K562 (cell line): ENCODE data around the gene GRWD1. TPM values are rescaled to one million over a fixed set of nuclear protein-coding genes. Genes with fewer than 3 reads are reported as not detected.
A peak's percentile ranks its signal among the peaks of the same experiment; 100 is the strongest.

ENCODE experiments used
- E2F6 ChIP-seq, 2 experiments: IDR thresholded peaks; 2 replicates each; pipeline ENCODE4 v1.6.1; 2011; ENCODE audit warnings: borderline replicate concordance in 1 of 2, control low read depth in 1 of 2, low read depth in 1 of 2, low read length in 1 of 2, mild to moderate bottlenecking in 1 of 2, mixed read lengths in 1 of 2, moderate library complexity in 1 of 2; ENCODE audit not compliant: insufficient read depth in 1 of 2, insufficient read length in 1 of 2, poor library complexity in 1 of 2, severe bottlenecking in 1 of 2; ENCODE audit errors: extremely low read depth in 1 of 2
- GABPB1 ChIP-seq: sonication (generic); formaldehyde crosslinking; IDR thresholded peaks from 2 replicates; pipeline ENCODE4 v1.8.0; 2022; ENCODE audit warnings: mild to moderate bottlenecking, missing genetic modification reagents
- HMGN3 ChIP-seq: IDR thresholded peaks from 2 replicates; pipeline ENCODE4 v1.6.1; 2011; ENCODE audit warnings: borderline replicate concordance, low read depth, mild to moderate bottlenecking, mixed read lengths, low read length; ENCODE audit not compliant: insufficient read length; ENCODE audit errors: extremely low read depth
- POLR2A ChIP-seq: fragments of 450-650 bp; conservative IDR thresholded peaks from 2 replicates; pipeline ENCODE4 v1.6.1; 2016
- RHOXF2B ChIP-seq: fragments of 250-450 bp; sonication (Bioruptor Pico); conservative IDR thresholded peaks from 2 replicates; pipeline ENCODE4 v1.5.1; 2021
- SIX5 ChIP-seq, 2 experiments: IDR thresholded peaks; 2 replicates each; pipeline ENCODE4 v1.6.1; 2011; ENCODE audit warnings: low read length in 2 of 2, borderline replicate concordance in 1 of 2, low read depth in 1 of 2, mild to moderate bottlenecking in 1 of 2, moderate library complexity in 1 of 2; ENCODE audit not compliant: insufficient read depth in 1 of 2
- polyA plus RNA-seq, 8 experiments: library from polyadenylated mRNA; depleted of rRNA in 4 of 8; stranded (reverse) in 5 of 8; unstranded in 3 of 8; fragments of >200 nt; fragmentation: Nextera tagmentation in 2 of 8; fragmentation: Illumina TruSeq in 1 of 8; extraction: Ambion mirVana in 2 of 8; extraction: Trizol in 1 of 8; gene quantifications; 2 replicates each; pipeline versions ENCODE4 v1.2.1 to v1.2.3, GENCODE V29; 2011 to 2014; ENCODE audit warnings: inconsistent platforms in 1 of 8, missing spikeins in 1 of 8
- total RNA-seq, 7 experiments: library from RNA; depleted of rRNA in 6 of 7; stranded (reverse); fragments of >200 nt in 6 of 7; fragmentation: Illumina TruSeq in 2 of 7; extraction: Trizol in 2 of 7; gene quantifications; 2 replicates each; pipeline versions ENCODE4 v1.2.1 to v1.2.3, GENCODE V29; 2011 to 2021; ENCODE audit warnings: low replicate concordance in 1 of 7
- TF ChIP-seq, protein P1 (sequence below): sonication (generic); formaldehyde crosslinking; IDR thresholded peaks from 2 replicates; pipeline ENCODE4 v1.8.0; 2022; ENCODE audit warnings: missing genetic modification reagents, mild to moderate bottlenecking, moderate library complexity, borderline replicate concordance
- TF ChIP-seq, protein P2 (sequence below): fragments of 450-650 bp; formaldehyde crosslinking; IDR thresholded peaks from 2 replicates; pipeline ENCODE4 v1.4.0; 2020; ENCODE audit warnings: mild to moderate bottlenecking, moderate library complexity

The GRWD1 gene
- total and polyA plus RNA-seq, 9 of the 15 experiments (the other 6 are each of a cell fraction or from before 2014, with no cell fraction given): 1.5 to 87.2 (median 24.5) TPM

GRCh38 chr19:48461982-48462655 lies 16.3 kb downstream of the GRWD1 start (continued):
- TF ChIP-seq, protein P1, sequence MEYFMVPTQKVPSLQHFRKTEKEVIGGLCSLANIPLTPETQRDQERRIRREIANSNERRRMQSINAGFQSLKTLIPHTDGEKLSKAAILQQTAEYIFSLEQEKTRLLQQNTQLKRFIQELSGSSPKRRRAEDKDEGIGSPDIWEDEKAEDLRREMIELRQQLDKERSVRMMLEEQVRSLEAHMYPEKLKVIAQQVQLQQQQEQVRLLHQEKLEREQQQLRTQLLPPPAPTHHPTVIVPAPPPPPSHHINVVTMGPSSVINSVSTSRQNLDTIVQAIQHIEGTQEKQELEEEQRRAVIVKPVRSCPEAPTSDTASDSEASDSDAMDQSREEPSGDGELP (CRISPR knock-in tag): peak; percentile 78
- peak; percentile 59 for TF ChIP-seq POLR2A
- TF ChIP-seq SIX5 (IDR thresholded peaks at IDR 0.05; ENCODE audit: borderline replicate concordance in 1 of 2, insufficient read depth in 1 of 2, low read depth in 1 of 2, low read length in 2 of 2): peak; percentile 49 to 60; a peak in 2 of 4 replicates
- no peak for TF ChIP-seq HMGN3
- TF ChIP-seq E2F6 (IDR thresholded peaks at IDR 0.05; ENCODE audit: borderline replicate concordance in 1 of 2, extremely low read depth in 1 of 2, insufficient read depth in 1 of 2, insufficient read length in 1 of 2, low read depth in 1 of 2, low read length in 1 of 2, poor library complexity in 1 of 2, severe bottlenecking in 1 of 2): peak in 1 of 2 experiments; percentile 46
- TF ChIP-seq, protein P2, sequence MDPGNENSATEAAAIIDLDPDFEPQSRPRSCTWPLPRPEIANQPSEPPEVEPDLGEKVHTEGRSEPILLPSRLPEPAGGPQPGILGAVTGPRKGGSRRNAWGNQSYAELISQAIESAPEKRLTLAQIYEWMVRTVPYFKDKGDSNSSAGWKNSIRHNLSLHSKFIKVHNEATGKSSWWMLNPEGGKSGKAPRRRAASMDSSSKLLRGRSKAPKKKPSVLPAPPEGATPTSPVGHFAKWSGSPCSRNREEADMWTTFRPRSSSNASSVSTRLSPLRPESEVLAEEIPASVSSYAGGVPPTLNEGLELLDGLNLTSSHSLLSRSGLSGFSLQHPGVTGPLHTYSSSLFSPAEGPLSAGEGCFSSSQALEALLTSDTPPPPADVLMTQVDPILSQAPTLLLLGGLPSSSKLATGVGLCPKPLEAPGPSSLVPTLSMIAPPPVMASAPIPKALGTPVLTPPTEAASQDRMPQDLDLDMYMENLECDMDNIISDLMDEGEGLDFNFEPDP (CRISPR knock-in tag): no peak
- peak; percentile 58; the same call in 1 of the 2 replicates for TF ChIP-seq GABPB1
- TF ChIP-seq RHOXF2B (CRISPR knock-in tag): no peak
